NCI-H146 treated with DMSO at 0.1 percent for 48 hours (cell line): ENCODE measurements around the gene YEATS4.

Experiments
- DNase-seq: peaks from one replicate; lab custom pipeline; 2025; ENCODE audit not compliant: unreplicated experiment; lab: John Stamatoyannopoulos, UW

Gene YEATS4

DNA sequence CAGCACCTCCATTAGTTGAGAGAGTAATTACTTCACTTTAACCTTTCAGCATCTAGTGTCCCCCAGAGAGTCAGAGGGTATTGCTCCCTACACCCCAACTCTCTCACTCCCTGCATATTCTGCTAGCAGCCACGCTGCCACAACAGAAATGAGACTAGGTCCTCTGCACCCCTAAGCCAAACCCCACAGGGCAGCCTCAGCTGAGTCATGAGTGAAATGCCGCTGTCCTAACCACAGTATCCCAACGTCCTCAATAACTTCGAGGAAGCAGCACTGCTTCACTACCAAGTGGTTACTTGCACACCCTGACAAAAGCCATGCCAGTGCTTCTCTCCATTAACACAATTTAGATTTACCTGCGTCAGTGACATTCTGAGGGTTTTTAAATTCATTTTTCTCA is 18.2 kb upstream of the YEATS4 start:
- no peak for DNase-seq

DNA sequence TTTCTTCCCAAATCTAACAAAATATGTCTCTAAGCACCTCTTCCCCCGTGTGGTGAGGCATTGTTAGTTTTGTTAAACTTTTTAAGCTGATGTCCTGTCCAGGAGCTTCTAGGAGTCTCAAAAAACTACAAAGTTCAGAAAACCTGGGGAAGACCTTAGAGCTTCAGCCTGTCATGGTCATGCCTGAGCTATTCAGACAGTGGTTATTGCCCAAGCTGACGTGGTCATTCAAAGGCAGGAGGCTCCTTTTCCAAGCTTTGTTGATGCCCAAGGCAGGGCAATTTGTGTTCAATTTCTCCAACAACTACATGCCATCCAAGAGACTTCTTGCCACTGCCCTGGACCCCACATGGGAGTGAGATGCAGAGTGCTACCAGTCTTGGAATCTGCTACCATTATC is 17.1 kb upstream of the YEATS4 start:
- DNase-seq = no peak

DNA sequence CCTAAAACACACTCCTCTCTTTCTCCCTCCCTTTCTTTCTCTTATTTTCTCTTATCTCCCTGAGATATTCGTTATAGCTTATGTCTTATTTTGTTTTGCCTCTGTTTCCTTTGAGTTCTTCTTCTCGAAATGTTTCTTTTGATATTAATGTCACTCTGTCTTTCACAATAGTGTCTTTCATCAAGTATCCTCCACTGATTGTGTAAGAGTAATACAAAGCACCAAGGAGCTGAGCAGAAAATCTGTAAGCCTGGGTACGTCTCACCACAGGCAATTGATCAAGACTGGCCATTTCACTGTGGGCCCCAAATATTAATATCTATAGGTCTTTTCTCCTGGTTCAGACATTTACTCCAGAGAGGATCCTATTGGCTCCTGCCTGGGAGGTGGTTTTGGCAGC is 16.2 kb upstream of the YEATS4 start:
- DNase-seq = no peak

DNA sequence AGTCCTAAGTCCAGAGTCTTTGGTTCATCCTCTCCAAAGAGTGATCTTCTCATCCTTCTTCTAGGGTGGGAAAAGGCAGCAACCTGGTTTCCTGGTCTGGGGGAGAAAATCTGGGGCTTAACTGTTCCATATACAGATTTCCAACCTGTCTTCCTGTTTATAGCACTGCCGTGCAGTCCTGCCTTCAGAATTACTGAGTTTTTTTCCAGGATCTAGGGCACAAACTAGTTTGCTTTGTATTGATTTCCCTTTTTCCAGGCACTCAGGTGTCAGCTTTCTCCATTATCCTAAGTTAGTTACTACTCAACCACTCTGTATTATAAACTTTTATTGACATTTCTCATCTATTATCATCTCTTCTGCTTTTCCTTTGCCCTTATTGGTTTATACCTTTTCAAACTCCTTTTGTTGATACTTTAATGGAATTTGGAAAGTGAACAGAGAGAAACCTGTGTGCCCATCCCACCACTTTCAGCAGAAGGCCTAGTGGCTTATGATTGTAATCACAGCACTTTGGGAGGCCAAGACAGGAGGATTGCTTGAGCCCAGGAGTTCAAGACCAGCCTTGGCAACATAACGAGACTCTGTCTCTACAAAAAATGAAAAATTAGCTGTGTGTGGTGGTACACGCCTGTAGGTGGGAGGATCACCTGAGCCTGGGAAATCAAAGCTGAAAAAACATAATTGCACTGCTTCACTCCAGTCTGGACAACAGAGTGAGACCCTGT is 15.5 kb upstream of the YEATS4 start:
- DNase-seq = no peak

DNA sequence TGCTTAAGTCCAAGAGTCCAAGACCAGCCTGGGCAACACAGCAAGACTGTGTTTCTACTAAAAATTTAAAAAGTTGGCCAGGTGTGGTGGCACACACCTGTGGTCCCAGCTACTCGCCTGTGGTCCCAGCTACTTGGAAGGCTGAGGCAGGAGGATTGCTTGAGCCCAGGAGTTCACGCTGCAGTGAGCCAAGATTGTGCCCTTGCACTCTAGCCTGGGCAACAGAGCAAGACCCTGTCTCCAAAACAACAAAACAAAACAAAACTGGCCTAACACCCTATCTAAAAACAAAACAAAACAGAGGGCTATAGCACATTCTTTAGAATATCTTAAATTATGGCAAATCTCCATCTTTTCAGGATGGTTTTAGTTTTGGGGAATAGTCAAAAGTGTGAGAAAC is 14.5 kb upstream of the YEATS4 start:
- DNase-seq = no peak

DNA sequence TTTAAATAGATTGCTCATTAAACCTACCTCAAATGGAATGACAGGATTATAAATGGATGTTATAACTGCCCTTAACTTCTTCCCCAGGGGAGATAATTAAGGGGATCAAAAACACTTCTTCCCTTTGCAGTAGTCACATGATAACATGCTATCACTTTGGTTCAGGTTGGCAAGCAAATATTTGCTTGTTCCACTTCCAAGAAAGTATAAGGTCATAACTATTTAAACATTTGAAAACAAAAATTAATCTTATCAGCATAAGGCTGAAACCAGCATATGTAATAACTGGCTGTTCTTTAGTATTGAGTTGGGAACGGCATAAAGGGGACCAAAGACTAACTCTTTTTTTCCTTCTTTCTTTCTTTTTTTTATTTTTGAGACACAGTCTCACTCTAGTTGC is 13.8 kb upstream of the YEATS4 start:
- DNase-seq = no peak

DNA sequence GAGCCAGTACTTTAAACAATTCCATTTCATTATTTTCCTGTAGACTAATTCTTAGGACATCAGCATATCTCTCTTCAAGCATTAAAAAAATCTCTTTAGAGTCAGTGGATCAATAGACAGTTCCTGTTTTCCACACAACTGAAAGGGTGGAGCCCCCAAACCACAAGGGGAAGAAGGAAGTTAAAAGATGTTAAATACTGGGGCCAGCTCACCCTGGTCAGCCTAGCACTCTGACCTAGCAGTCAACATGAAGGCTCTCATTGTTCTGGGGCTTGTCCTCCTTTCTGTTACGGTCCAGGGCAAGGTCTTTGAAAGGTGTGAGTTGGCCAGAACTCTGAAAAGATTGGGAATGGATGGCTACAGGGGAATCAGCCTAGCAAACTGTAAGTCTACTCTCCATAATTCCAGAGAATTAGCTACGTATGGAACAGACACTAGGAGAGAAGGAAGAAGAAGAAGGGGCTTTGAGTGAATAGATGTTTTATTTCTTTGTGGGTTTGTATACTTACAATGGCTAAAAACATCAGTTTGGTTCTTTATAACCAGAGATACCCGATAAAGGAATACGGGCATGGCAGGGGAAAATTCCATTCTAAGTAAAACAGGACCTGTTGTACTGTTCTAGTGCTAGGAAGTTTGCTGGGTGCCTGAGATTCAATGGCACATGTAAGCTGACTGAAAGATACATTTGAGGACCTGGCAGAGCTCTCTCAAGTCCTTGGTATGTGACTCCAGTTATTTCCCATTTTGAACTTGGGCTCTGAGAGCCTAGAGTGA is 11.2 kb upstream of the YEATS4 start, which contains the start of gene LYZ:
TSS of gene LYZ (plus strand) at position 220 of the 777 bp plus-strand sequence. CDS start at position 248, 28 bp downstream.
- DNase-seq = no peak

DNA sequence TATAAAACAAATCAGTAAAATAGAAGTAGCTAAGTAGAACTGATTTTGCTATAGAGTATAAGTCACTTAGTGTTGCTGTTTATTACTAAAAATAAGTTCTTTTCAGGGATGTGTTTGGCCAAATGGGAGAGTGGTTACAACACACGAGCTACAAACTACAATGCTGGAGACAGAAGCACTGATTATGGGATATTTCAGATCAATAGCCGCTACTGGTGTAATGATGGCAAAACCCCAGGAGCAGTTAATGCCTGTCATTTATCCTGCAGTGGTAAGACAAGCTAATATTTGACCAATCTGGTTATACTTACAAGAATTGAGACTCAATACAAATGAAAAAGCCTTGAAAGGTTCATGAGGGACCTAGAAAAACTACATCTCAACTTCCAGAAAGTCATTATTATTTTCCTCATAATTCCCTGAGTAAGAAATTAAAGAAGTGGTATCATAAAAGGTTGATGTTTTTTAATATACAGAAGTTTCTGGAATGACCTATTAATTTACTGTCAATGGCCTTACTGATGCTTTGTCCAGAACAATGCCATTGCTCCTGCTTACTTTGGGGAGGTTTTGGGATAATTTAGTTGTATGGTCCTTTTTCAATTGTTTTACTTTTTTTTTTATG is 9.4 kb upstream of the YEATS4 start:
- no peak for DNase-seq

DNA sequence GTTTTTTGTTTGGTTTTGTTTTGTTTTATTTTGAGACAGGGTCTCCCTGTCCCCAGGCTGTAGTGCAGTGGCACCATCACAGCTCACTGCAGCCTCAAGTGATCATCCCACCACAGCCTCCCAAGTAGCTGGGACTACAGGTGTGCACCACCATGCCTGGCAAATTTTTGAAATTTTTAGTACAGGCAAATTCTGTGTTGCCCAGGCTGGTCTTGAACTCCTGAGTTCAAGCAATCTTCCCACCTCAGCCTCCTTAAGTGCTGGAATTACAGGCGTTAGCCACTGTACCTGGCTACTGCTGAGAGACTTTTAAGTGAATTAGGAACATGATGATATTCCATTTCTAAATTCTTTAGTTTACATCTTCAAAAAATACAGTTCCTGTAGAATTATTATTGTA is 8.8 kb upstream of the YEATS4 start:
- no peak for DNase-seq

DNA sequence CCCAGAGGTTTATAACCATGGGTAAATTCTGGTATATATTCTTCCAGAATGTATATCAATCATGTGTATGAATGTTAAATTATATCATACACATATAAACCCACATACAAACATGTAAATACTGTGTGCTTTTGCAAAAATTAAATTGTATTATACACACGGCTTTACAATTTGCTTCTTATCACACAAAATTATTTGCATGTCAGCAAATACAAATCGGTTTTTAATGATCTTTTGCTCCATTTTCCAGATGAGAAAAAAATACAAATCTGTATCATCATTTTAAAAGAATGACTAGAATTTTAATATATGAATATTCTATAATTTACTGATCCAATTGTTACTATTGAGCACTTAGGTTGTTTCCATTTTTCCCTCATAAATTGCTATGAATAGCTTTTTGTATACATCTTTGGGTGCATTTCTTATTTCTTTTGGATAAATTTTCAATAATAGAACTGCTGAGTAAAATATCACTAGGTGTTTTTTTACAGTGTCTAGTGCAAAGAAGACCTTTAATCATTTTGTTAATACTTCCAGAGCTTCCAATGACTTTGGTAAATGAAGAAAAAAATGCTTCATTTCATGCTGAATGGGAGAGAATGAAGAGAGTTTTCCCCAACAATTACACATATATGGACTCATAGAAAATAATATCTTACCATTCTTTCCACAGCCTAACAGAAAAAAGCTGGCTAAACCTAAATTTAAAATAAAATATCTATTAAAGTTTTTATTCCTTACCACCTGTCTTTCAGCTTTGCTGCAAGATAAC is 7.9 kb upstream of the YEATS4 start:
- no peak for DNase-seq

DNA sequence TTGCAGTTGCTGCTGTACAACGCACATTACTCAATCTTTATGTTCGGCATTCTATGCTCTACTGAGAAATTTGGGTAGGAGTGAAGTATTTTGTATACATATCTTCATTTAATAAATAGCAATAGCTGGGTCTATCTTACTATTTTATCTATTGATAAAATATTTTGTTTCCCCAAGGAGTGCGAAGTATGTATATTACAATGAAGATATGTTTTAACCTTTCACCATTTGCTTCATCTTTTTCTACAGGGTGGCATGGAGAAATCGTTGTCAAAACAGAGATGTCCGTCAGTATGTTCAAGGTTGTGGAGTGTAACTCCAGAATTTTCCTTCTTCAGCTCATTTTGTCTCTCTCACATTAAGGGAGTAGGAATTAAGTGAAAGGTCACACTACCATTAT is 6.6 kb upstream of the YEATS4 start:
- DNase-seq = no peak

DNA sequence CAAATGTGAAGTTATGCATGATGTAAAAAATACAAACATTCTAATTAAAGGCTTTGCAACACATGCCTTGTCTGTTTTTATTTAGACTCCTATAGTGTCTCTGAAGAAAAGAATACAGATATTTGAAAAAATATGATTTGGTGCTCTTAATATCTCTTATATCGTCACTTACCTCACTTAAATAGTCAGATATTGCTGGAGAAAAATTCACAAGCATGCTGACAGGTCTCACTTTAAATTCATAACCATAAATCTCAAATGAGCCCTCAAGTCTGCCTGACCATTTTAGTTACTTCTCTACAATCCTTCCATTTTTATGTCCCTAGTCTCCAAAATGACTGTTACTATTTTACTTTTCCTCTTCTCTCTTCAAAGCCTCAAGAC is 5.4 kb upstream of the YEATS4 start:
- DNase-seq = no peak

DNA sequence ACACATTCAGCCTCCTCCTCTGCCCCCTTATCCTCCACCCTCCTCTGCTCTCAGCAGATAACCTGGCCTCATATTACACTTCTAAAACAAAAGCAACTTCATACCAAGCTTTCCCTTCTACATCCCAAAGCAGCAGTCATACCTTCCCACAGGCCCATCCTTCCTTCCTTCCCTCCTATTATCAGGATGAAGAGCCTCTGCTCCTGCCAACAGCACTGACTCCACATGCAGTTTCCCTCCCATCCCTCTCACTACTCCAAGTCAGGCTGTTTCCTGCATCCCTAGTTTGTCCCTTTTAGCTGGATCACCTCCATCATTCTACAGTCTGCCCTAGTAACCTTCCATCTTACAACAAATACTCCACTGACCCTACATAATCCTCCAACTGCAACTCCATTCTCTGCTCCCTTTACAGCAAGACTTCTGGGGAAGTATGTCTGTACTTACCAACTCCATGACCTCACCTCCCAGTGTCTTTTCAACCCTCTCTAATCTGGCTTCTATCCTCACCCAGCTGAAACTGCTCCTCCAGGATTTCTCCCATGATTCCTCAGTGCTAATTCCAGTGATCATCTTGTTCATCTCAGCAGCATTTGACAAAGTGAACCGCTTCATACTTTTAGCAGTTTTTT is 4.9 kb upstream of the YEATS4 start:
- DNase-seq = no peak

DNA sequence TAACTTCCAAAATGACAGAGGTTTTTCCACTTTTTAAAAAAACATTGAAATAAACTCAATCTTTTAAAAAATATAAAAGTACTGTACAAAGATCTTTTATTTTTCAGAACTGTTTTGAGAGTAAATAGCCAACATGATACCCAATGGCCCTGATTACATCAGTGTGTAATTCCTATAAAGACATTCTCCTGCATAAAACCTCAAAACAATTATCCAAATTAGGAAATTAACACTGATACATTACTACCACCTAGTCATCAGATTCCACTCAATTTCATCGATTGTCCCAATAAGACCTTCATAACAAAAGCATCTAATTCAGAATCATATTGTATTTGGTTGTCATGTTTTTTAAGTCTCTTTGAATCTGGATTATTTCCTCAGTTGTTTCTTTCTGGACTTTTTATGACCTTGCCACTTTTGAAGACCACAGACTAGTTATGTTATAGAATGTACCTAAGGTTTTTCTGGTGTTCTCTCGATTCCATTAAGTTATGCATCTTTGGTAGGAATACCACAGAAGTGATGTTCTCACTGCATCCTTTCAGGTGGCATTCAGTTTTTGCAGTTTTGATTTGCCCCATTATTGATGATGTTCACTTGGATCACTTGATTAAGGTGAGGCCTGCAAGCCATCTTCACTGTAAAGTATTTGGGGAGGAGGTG is 4.0 kb upstream of the YEATS4 start:
- DNase-seq = no peak

DNA sequence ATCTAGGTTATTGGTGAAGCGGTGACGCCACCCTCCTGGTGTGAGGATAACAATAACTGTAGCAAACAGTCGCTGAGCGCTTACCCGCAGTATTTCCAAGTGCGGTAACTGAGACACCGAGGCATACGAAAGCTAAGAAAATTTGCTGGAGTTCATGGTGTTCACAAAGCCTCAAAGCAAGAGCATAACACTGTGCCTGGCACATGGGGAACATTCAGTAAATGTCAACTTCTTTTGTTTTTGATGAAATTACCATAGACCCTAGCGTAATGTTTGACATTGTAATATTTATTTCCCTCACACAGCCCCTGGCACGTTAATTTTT is 767 bp downstream of the YEATS4 start:
- DNase-seq = no peak

DNA sequence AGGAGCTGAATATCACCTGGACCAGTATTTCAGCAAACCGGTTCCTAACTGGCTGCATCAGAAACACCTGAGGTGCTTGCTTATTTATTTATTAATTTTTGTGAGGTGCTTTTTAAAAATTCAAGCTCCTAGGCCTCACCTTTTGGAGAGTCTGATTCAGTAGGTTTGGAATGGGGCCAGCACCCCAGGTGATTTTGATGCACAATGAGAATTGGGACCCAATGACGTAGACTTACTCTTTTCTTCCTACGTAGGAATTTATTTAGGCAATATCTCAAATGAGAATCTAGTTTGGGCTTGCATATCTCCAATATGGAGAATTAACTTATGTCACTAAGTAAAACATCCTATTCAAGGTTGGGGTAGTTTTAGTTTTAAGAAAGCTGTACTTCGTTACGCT is 7.3 kb downstream of the YEATS4 start:
- DNase-seq = no peak

DNA sequence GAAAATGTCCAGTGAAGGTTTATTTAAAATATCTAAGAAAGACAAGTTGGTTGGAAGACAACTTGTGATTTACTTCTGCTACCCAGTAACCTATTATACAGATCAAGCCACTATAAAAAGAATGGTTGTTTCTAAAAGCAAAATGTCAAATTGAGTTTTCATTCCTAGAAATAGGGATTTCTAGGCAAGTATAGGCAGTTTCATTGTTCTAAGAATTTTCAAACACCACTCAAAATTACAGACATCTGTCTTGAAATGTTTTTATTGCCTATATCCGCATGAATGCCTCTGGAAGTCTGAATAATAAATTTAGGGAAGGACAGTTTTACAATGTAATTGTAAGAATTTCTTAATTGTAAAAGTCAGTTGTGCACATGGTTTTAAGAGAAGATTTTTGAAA is 8.6 kb downstream of the YEATS4 start:
- no peak for DNase-seq

DNA sequence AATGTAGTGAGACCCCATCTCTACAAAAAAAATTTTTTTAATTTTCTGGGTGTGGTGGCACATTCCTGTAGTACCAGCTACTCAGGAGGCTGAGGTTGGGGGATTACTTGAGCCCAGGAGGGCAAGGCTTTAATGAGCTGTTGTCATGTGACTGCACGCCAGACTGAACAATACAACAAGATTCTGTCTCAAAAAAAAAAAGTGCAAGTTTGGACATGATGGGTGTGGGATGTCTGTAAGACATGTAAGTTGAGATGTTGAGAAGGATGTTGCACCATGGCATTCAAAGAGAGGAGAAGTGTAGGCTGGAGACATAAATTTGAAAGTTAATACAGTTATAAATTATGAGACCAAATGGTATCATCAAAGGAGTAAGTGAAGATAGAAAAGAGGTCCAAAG is 23.5 kb downstream of the YEATS4 start:
- DNase-seq = no peak

DNA sequence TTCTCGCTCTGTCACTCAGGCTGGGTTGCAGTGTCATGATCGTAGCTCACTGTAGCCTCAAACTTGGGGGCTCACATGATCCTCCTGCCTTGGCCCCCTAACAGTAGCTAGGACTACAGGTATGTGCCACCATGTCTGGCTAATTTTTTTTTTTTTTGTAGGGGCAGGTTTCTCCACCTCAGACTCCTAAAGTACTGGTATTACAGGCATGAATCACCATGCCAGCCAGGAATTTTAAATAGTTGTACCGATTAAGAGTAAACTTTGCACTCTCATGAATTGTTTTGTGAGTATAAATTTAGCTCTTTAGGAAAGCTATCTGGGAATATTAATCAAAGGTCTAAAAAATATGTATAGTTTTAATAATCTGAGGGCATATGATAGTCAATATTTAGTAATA is 25.5 kb downstream of the YEATS4 start:
- no peak for DNase-seq

DNA sequence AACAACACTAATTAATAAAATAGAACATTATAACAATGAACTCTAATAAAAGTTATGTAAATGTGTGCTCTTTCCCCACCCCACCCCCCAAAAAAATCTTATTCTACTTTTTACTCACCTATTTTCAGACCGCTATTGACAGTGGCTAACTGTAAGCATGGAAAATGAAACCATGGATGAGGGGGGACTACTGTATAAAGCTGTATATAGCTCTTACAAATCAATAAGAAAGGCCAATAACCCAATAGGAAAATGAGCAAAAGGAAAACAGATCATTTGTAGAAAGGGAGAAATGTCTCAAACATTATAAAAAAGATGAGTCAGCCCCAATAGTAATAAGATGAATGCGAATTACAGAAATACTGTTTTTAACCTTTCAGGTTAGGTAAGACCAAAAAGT is 27.4 kb downstream of the YEATS4 start:
- DNase-seq = no peak

DNA sequence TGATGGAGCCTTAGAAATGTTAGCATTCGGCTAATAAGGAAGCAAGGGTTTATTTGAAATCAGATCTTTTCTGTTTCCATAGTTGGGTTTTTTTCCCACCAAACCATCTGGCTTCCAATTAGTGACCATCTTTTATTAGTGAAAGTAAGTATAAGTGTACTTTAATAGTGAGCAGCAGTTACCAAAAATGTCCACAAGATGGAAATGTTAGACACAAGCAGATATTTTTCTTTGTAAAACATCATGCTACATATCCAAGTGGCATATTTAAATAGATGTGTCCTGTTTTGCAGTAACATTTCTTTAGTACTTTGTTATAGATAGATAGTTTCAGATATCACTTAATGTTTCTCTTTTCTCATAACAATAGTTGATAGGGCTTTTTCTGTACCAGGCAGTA is 28.8 kb downstream of the YEATS4 start:
- no peak for DNase-seq
